ENCODE measurements around the gene IP6K2. TPM values are rescaled to one million over a fixed set of nuclear protein-coding genes. Genes with fewer than 3 reads are reported as not detected.
A peak's percentile ranks its signal among the peaks of the same experiment; 100 is the strongest.

The IP6K2 gene
- total and polyA plus RNA-seq, 2 of the 8 experiments (the other 6 are each of a cell fraction or from before 2014, with no cell fraction given), result 95.8 to 144 TPM

GRCh38 chr3:48716508-48716981 is 476 bp downstream of the IP6K2 start (continued):
- TF ChIP-seq RNF2 (IDR thresholded peaks at IDR 0.05; ENCODE audit: borderline replicate concordance, low read depth, low read length, missing control alignments, poor library complexity, severe bottlenecking) (no peak), KDM5A (IDR thresholded peaks at IDR 0.05; ENCODE audit: low read length) (0 out of 2 replicates have a peak, but pooled peaks have one; percentile 26), YY1 (IDR thresholded peaks at IDR 0.05; ENCODE audit: low read depth, low read length) (peak; percentile 93), FOSL1 (IDR thresholded peaks at IDR 0.05; ENCODE audit: insufficient read depth, low read depth, low read length) (no peak), NANOG (IDR thresholded peaks at IDR 0.05; ENCODE audit: insufficient read depth, low read depth, low read length, poor library complexity, severe bottlenecking) (no peak), SUZ12 (IDR thresholded peaks at IDR 0.05; ENCODE audit: low read length) (no peak), SAP30 (IDR thresholded peaks at IDR 0.05; ENCODE audit: insufficient read depth, insufficient replicate concordance, low read length) (peak; percentile 84), RAD21 (IDR thresholded peaks at IDR 0.05 in 1 of 2, conservative IDR thresholded peaks at IDR 0.05 in 1 of 2; ENCODE audit: low read depth in 2 of 2, low read length in 2 of 2) (no peak), CEBPB (IDR thresholded peaks at IDR 0.05; ENCODE audit: low read depth, low read length) (no peak)
- TF ChIP-seq, protein P1, sequence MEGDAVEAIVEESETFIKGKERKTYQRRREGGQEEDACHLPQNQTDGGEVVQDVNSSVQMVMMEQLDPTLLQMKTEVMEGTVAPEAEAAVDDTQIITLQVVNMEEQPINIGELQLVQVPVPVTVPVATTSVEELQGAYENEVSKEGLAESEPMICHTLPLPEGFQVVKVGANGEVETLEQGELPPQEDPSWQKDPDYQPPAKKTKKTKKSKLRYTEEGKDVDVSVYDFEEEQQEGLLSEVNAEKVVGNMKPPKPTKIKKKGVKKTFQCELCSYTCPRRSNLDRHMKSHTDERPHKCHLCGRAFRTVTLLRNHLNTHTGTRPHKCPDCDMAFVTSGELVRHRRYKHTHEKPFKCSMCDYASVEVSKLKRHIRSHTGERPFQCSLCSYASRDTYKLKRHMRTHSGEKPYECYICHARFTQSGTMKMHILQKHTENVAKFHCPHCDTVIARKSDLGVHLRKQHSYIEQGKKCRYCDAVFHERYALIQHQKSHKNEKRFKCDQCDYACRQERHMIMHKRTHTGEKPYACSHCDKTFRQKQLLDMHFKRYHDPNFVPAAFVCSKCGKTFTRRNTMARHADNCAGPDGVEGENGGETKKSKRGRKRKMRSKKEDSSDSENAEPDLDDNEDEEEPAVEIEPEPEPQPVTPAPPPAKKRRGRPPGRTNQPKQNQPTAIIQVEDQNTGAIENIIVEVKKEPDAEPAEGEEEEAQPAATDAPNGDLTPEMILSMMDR (IDR thresholded peaks at IDR 0.05; ENCODE audit: control extremely low read depth in 1 of 3, insufficient read depth in 1 of 3, low read depth in 1 of 3, low read length in 3 of 3), result no peak
